Measurements from ENCODE around the gene RAX2.

GRCh38 chr19:3721887-3722442, 50.1 kb downstream of the RAX2 start:
- no peak for TF ChIP-seq POLR2AphosphoS5 (IDR thresholded peaks at IDR 0.05; ENCODE audit: borderline replicate concordance, low read depth, low read length)
- no peak for TF ChIP-seq EZH2 (IDR thresholded peaks at IDR 0.05)
- no peak for TF ChIP-seq FOXP2 (optimal IDR thresholded peaks at IDR 0.05; ENCODE audit: control extremely low read depth, extremely low read length, insufficient read depth)
